ENCODE measurements around the gene MAPK8IP1.

DNA sequence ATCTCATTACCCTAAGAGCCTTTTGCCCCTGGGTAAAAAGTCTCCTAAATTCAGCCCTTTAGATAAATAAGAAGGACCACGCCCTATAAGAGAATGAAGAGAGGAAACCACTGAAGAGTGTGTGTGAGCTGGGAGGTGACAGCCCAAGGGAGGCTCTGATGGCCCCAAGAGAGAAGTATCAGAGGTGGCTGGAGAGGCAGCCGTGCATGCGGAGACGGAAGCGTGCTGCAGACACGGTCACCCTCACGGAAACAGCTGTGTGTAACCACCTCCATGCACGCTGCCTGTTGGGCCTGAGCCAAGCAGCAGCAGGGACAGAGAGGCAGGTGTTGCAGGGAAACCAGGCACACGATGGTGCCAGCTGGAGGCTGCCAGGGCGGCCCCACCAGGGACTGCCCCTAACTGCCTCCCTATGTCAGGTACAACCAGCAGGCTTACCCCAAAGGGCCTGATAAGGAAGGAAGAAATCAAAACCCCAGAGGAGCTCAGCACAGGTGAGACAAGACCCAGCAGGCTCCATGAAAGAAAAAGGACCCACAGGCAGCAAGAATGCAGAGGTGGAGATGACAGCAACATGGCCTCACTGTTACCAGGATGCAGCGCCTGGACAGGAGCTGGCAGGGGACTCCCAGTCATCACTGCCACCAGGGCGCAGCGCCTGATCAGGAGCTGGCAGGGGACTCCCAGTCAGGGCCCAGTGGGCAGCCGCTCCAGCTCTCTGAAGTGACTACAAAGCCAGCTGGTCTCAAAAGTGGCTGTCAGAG lies 44.8 kb downstream of the MAPK8IP1 start:
- TF ChIP-seq, protein P1, sequence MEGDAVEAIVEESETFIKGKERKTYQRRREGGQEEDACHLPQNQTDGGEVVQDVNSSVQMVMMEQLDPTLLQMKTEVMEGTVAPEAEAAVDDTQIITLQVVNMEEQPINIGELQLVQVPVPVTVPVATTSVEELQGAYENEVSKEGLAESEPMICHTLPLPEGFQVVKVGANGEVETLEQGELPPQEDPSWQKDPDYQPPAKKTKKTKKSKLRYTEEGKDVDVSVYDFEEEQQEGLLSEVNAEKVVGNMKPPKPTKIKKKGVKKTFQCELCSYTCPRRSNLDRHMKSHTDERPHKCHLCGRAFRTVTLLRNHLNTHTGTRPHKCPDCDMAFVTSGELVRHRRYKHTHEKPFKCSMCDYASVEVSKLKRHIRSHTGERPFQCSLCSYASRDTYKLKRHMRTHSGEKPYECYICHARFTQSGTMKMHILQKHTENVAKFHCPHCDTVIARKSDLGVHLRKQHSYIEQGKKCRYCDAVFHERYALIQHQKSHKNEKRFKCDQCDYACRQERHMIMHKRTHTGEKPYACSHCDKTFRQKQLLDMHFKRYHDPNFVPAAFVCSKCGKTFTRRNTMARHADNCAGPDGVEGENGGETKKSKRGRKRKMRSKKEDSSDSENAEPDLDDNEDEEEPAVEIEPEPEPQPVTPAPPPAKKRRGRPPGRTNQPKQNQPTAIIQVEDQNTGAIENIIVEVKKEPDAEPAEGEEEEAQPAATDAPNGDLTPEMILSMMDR (IDR thresholded peaks at IDR 0.05): no peak
- no peak for TF ChIP-seq POLR2A (IDR thresholded peaks at IDR 0.05)

Measured in lower leg skin (tissue), 3 donors.